GM12878 (cell line): ENCODE measurements around the gene DPM3.

Experiments used
- EP300 ChIP-seq, 2 experiments: fragments of 150-350 bp in 1 of 2; IDR thresholded peaks; 2 replicates each; pipeline ENCODE4 v1.6.1; 2011 to 2012; ENCODE audit warnings: low read depth in 2 of 2, low read length in 2 of 2, borderline replicate concordance in 1 of 2, improper control_type of control experiment in 1 of 2, inconsistent platforms in 1 of 2; ENCODE audit not compliant: control insufficient read depth in 1 of 2
- NFIC ChIP-seq: IDR thresholded peaks from 2 replicates; pipeline ENCODE4 v1.6.1; 2012; ENCODE audit warnings: low read depth, mild to moderate bottlenecking, inconsistent platforms, low read length, moderate library complexity
- POLR2A ChIP-seq: IDR thresholded peaks from 2 replicates; pipeline ENCODE4 v1.6.1; 2011; ENCODE audit warnings: low read depth, mild to moderate bottlenecking, low read length
- SP1 ChIP-seq: IDR thresholded peaks from one replicate; pipeline ENCODE4 v1.6.1; 2011; ENCODE audit warnings: low read depth, low read length
- SUPT20H ChIP-seq: IDR thresholded peaks from 2 replicates; pipeline ENCODE4 v1.6.1; 2011; ENCODE audit warnings: low read depth, mild to moderate bottlenecking, low read length, moderate library complexity, borderline replicate concordance; ENCODE audit not compliant: control insufficient read depth
- TF ChIP-seq, protein P1 (sequence below): fragments of 450-650 bp; IDR thresholded peaks from 2 replicates; pipeline ENCODE4 v1.6.1; 2016; ENCODE audit warnings: mild to moderate bottlenecking, moderate library complexity, borderline replicate concordance

DNA sequence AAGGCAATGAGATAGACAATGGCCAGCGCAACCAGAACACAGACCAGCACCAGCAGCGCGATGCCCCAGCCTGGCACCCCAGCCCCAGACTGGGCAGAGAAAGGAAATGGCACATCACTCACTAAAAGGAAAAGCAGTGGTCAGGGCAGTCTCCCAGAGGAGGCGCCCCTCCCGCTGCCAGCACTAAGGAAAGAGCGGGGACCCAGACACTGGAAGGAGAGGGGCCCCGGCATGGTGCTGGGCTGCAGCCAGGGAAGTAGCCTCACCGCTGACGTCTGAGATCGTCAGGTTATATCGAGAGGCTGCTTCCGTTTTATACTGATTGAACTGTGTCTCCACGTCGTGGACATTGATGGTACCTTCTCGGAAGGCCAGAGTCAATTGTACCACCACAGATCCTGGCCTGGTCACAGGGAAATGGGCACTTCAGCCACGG, 47.1 kb upstream of the DPM3 start:
- TF ChIP-seq SP1 (no peak), POLR2A (no peak), EP300 (IDR thresholded peaks at IDR 0.05; ENCODE audit: borderline replicate concordance in 1 of 2, control insufficient read depth in 1 of 2, low read depth in 2 of 2, low read length in 2 of 2) (no peak), NFIC (no peak), SUPT20H (no peak)
- TF ChIP-seq, protein P1, sequence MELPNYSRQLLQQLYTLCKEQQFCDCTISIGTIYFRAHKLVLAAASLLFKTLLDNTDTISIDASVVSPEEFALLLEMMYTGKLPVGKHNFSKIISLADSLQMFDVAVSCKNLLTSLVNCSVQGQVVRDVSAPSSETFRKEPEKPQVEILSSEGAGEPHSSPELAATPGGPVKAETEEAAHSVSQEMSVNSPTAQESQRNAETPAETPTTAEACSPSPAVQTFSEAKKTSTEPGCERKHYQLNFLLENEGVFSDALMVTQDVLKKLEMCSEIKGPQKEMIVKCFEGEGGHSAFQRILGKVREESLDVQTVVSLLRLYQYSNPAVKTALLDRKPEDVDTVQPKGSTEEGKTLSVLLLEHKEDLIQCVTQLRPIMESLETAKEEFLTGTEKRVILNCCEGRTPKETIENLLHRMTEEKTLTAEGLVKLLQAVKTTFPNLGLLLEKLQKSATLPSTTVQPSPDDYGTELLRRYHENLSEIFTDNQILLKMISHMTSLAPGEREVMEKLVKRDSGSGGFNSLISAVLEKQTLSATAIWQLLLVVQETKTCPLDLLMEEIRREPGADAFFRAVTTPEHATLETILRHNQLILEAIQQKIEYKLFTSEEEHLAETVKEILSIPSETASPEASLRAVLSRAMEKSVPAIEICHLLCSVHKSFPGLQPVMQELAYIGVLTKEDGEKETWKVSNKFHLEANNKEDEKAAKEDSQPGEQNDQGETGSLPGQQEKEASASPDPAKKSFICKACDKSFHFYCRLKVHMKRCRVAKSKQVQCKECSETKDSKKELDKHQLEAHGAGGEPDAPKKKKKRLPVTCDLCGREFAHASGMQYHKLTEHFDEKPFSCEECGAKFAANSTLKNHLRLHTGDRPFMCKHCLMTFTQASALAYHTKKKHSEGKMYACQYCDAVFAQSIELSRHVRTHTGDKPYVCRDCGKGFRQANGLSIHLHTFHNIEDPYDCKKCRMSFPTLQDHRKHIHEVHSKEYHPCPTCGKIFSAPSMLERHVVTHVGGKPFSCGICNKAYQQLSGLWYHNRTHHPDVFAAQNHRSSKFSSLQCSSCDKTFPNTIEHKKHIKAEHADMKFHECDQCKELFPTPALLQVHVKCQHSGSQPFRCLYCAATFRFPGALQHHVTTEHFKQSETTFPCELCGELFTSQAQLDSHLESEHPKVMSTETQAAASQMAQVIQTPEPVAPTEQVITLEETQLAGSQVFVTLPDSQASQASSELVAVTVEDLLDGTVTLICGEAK: no peak
